NAMALWA (cell line): ENCODE measurements around the gene GPBAR1.
"Not testable (repeated sequence)": the region's sequence is repeated elsewhere in the genome, so short reads cannot be mapped to it uniquely, and the experiment has no call there.

Experiments
- DNase-seq: peaks from one replicate; pipeline ENCODE4 v3.0.0-alpha.2; 2015; ENCODE audit warnings: low spot score

Gene GPBAR1

GRCh38 chr2:218269900-218270720 lies 9.3 kb downstream of the GPBAR1 start, which contains the start of the genes AAMP and PNKD:
TSS of gene AAMP (minus strand) at chr2:218270137. CDS start at chr2:218270086, 51 bp downstream.
TSS of gene PNKD (plus strand) at chr2:218270519. CDS start at chr2:218270536, 17 bp downstream.
- peak; percentile 99 for DNase-seq

DNA sequence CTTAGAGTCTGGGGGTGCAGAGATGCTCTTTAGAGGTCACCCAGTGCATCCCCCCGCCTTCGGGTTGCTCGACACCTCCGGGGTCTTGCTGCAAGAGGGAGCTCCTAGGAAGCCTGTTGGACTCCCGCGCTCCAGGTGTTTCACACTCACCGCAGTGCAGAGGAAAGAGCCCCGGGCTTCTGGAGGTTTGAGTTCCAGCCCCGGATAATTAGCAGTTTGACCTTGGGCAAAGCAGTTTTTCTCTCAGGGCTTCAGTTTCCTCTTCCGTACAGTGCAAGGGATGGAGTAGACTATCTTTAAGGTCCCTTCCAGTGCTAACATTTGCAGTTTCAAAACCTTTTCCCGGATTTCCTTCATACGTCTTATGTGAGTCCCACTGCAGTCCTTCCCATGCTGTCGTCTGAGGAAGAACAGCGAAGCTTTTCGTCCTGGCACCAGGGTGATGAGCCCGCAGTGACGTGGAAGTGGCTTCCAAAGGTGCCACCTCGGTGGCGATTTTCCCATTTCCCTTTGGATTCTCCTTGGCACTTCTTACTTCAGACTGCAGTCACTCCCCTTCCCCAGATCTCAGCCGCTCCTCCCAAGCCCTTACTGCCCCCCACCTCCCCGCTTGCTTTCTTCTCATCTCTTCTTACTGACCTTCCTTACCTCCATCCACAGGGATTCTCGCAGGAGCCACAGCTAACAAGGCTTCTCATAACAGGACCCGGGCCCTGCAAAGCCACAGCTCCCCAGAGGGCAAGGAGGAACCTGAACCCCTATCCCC lies 10.1 kb downstream of the GPBAR1 start:
- peak; percentile 53 for DNase-seq

- DNase-seq, result no peak
These were observed 10.6 kb downstream of the GPBAR1 start for GRCh38 chr2:218271487-218271797.

DNA sequence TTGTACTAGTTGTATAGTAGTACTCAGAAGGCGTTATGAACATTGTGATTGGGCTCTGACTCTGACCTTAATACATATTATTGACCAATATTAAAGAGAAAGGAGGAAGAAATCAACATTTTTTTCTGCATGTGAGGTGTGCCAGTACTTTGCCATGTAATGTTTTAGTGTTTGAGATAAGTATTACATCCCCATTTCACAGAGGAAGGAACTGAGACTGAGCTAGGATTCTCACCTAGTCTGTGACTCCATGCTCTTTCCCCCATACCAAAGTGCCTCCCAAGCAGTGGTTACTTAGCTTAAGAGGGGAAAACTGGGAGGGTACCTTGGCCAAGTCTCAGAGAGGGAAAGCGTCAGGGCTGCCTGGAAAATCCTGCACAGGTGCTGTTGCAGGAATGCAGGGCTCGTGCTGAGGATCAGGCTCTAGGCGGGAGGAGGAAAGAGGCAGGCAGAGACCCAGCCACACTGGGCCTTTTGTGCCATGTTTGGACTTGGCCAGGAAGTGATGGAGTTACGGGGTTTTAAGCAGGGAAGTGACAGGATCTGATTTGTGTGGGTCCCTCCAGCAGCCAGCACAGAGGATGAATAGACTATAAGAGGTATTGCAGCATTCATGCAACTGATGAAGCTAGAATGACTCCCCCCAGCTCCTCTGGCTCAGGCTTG lies 11.2 kb downstream of the GPBAR1 start:
- DNase-seq, result peak; percentile 37

DNA sequence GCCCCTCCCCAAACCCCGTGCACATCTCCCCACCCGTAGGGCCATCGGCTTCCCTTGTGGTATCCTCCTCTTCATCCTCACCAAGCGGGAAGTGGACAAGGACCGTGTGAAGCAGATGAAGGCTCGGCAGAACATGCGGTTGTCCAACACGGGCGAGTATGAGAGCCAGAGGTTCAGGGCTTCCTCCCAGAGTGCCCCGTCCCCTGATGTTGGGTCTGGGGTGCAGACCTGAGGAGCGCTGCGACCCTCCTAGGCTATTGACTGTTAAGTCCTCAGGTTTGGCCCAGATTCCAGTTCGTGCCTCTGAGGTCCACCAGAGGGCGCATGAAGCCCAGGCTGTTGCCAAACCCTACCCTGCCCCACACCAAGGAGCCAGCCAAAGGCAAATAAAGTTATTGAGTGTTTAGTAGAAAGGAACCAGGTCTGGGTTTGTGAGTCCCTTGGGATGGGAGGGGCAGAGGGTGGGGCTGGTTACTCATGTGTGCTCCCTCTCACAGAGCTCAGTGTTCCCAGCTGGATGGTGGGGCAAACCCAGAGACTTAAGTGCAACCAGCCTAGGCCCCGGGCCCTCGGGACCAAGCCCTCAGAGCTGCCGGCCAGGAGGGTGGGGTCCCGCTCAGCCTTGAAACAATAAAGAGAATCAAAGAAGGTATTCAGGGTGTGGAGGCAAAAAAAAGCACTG lies 11.9 kb downstream of the GPBAR1 start:
- DNase-seq, result peak; percentile 92

DNA sequence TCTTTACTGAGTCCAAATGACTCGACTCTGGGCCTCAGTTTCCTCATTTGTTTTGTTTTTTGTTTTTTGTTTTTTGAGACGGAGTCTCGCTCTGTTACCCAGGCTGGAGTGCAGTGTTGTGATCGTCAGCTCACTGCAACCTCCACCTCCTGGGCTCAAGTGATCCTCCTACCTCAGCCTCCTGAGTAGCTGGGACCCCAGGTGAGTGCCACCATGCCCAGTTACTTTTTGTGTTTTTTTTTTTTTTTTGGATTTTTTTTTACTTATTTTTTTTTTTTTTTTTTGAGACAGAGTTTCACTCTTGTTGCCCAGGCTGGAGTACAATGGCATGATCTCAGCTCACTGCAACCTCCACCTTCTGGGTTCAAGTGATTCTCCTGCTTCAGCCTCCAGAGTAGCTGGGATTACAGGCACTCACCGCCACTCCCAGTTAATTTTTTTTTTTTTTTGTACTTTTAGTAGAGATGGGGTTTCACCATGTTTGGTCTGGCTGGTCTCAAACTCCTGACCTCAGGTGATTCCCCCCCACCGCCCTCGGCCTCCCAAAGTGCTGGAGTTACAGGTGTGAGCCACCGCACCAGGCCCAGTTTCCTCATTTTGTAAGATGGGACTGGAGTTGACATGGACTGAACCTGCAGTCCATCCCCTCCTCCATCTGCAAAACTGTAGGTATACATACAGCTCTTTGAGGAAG lies 12.5 kb downstream of the GPBAR1 start:
- DNase-seq, result not testable (repeated sequence)

- no peak for DNase-seq
These were observed 13.1 kb downstream of the GPBAR1 start for GRCh38 chr2:218273908-218274249.

GRCh38 chr2:218274586-218274985 lies 13.8 kb downstream of the GPBAR1 start:
- no peak for DNase-seq

DNA sequence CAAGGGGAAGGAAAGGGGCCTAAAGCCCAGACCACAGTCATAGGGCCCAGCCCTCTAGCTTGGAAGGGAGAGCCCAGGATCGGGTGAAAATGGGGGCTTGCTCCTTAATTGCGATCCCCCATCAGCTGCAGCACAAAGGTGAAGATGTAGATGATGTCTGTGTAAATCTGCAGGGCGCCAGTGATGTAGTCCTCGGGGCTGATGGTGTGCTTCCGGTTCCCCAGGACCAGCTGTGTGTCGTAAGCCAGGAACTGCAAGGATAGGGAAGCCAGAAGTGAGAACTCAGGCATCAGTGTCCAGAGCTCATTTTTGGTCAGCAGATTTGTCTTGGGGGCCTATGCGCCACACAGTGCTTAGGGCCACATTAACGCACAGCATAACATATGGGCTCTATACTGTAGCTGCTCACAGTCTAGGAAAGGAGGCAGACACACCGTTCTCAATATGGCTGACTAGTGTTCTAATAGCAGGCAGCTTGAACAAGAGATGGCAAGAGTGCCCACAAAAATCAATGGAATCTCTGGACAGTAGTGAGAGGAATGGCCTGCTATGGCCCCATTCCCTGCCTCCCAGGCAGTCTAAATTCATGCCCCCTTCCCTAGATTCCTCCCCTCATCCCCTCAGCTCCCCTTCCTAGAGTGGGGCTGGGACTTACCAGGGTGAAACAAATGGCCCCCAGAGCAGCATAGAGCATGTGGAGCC lies 14.7 kb downstream of the GPBAR1 start:
- DNase-seq, result no peak

GRCh38 chr2:218276986-218277755 lies 16.4 kb downstream of the GPBAR1 start:
- no peak for DNase-seq

DNA sequence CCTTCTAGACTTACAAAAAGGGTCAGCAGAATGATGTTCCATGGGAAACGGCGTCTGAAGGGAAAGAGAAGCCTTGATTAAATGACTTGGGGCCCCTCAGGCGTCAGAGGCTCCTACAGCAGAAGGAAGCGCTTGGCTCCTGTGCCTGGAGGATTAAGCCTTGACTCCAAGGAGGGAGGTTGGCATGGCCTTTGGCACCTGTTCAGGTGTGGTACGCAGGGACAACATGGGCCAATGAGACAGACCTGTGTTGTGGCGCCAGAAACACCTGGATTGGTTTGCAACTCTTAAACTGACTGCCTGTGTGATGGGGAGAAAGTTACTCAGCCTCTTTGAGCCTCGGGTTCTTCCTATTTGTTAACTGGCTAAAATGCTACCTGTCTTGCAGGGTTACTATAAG lies 17.1 kb downstream of the GPBAR1 start:
- DNase-seq, result no peak

- DNase-seq, result no peak
These were observed 17.9 kb downstream of the GPBAR1 start for GRCh38 chr2:218278531-218279360.

DNA sequence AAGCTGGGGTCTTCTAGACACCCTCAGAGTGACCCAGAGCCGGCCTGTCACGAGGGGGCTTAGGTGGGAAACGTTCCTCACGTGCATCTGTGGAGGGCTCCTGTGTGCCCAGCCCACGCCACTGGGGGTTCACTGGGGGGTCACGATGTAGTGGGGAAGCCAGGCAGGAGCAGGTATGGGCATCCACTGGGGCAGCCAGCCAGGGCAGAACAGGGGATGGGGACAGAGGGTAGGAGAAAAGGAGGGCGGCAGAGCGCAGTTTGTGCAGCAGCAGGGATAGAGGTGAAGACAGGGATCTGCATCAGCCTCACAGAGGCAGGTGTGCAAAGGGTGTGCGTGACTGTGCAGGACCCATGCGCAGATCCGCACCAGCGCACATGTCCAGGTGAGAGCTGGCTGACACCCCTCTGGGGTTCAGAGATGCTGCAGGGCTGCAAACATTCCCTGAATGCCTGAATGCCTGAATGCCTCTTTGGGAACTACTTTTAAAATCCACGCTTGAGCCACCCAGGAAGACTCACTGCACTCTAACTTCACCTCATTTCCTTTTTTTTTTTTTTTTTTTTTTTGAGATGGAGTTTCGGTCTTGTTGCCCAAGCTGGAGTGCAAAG lies 19.6 kb downstream of the GPBAR1 start:
- no peak for DNase-seq

DNA sequence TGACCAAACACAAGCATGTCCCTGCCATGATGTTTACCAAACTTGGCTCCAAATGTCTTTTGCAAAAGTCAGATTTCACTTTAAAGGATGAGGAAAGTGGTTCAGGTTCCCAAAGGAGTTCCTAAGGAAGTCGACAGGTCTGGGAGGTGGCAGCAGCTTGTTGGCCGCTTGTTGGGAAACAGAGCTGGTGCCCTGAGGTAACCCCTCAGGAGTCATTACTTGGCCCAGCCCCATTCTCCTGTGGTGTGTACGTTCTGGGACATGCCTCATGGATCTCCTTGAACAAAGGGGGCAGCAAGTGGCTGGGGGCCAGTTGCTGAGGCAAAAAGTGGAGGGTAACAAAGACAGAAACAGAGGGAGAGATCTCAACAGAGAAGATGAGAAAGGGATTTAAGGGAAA lies 20.6 kb downstream of the GPBAR1 start:
- DNase-seq, result no peak

DNA sequence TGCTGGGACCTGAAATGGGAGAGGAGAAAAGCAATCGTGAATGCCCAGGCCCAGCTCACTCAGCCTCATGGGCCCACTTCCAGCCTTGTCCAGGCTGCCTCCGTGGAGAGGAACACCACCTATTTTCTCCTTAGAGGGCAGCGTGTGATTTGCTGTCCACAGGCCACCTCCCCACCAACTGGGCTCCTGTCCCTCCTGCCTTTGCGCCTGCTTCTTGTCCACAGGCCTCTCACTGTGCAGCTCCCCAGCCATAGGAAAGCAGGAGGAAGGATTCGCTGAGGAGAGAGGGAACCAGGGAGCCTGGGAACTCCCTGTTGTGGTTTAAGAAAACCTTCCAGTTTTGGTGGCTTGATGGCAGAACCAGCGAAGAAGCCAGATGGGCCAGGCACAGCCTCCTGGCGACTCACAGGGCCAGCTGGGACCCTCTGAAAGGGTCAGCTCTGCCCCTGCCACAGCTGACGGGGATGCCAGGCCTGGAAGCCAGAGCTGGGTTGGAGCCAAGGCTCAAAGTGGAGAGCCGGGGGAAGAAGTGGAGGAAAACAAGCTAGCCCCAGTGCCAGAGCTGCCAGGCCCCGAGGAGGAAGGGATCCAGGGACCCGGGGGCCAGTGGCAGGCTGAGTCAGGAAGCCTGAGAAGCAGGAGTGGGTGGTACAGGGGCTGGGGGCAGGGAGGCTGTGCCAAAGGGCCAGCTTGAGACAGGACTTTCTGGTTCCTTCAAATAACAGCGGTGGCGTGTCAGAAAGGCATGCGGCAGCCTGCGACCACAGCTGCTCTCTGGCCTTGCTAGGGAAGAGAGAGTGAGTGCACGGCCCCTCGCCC lies 21.6 kb downstream of the GPBAR1 start:
- DNase-seq, result no peak

GRCh38 chr2:218284106-218284811 lies 23.4 kb downstream of the GPBAR1 start:
- no peak for DNase-seq

DNA sequence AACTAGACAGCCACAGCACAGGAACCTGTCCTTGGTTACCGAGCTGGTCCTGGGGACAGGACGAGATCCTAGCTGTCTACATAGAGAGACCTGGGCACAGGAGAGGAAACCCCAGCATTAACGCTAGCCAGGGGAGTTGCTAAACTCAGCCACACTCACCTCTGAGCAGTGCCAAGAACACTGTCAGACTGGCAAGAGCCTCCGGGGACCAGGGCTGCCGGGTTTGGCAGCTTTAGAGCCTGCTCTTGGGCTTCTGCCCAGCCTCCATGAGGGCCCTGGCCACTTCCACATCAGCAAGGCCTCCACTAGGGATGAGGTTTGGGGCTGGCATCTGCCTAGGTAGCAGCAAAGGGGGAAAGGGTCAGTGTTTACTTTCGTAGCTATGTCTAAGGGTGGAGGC lies 24.8 kb downstream of the GPBAR1 start:
- DNase-seq, result no peak
